Measurements from ENCODE around the gene SCFD2.

DNA sequence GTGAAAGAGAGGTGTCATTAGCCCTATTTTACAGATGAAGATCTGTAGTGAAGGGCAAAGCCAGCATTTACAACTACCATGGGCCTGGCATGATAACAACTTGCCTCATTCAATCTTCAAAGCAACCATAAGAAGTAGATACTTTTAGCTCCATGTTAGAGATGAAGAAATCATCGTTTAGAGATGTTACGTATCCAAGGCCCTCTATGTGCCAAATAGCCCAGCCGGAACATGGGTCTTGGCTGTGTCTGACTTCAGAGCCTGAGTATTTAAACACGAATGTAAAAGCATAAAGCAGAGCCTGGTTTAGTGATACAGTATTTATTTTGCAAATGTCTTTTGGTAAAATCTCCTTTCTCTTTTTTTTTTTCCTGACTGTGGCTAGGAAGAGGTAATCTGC lies 306.6 kb downstream of the SCFD2 start:
- TF ChIP-seq, protein P1, sequence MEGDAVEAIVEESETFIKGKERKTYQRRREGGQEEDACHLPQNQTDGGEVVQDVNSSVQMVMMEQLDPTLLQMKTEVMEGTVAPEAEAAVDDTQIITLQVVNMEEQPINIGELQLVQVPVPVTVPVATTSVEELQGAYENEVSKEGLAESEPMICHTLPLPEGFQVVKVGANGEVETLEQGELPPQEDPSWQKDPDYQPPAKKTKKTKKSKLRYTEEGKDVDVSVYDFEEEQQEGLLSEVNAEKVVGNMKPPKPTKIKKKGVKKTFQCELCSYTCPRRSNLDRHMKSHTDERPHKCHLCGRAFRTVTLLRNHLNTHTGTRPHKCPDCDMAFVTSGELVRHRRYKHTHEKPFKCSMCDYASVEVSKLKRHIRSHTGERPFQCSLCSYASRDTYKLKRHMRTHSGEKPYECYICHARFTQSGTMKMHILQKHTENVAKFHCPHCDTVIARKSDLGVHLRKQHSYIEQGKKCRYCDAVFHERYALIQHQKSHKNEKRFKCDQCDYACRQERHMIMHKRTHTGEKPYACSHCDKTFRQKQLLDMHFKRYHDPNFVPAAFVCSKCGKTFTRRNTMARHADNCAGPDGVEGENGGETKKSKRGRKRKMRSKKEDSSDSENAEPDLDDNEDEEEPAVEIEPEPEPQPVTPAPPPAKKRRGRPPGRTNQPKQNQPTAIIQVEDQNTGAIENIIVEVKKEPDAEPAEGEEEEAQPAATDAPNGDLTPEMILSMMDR (IDR thresholded peaks at IDR 0.05), result no peak
- TF ChIP-seq POLR2AphosphoS5 (IDR thresholded peaks at IDR 0.05), result no peak
- no peak for TF ChIP-seq POLR2A (IDR thresholded peaks at IDR 0.05)
